ENCODE data around the gene GABRQ.
"Not testable (repeated sequence)": the region's sequence is repeated elsewhere in the genome, so short reads cannot be mapped to it uniquely, and the experiment has no call there.

Gene GABRQ

GRCh38 chrX:152663086-152663485 lies 25.4 kb downstream of the GABRQ start:
- DNase-seq: no peak

- DNase-seq: no peak
Measured at GRCh38 chrX:152674135-152674534, 36.4 kb downstream of the GABRQ start.

GRCh38 chrX:152674652-152675051 lies 37.0 kb downstream of the GABRQ start:
- not testable (repeated sequence) for DNase-seq

- DNase-seq: not testable (repeated sequence)
Measured at GRCh38 chrX:152681012-152681411, 43.3 kb downstream of the GABRQ start.

GRCh38 chrX:152697952-152698931 lies 60.5 kb downstream of the GABRQ start, which contains the start of gene MAGEA3:
MAGEA3 (plus strand) TSS chrX:152698794; CDS start chrX:152700833, 2,039 bp downstream.
- DNase-seq: not testable (repeated sequence)

- DNase-seq: not testable (repeated sequence)
Measured at GRCh38 chrX:152700390-152700789, 62.7 kb downstream of the GABRQ start.

GRCh38 chrX:152706500-152706899 lies 68.8 kb downstream of the GABRQ start:
- DNase-seq: not testable (repeated sequence)
